ENCODE measurements around the gene PKMYT1. TPM values are rescaled to one million over a fixed set of nuclear protein-coding genes. Genes with fewer than 3 reads are reported as not detected.

PKMYT1 gene
- total RNA-seq, 1 donor from 2014 or later: 6.9 TPM

DNA sequence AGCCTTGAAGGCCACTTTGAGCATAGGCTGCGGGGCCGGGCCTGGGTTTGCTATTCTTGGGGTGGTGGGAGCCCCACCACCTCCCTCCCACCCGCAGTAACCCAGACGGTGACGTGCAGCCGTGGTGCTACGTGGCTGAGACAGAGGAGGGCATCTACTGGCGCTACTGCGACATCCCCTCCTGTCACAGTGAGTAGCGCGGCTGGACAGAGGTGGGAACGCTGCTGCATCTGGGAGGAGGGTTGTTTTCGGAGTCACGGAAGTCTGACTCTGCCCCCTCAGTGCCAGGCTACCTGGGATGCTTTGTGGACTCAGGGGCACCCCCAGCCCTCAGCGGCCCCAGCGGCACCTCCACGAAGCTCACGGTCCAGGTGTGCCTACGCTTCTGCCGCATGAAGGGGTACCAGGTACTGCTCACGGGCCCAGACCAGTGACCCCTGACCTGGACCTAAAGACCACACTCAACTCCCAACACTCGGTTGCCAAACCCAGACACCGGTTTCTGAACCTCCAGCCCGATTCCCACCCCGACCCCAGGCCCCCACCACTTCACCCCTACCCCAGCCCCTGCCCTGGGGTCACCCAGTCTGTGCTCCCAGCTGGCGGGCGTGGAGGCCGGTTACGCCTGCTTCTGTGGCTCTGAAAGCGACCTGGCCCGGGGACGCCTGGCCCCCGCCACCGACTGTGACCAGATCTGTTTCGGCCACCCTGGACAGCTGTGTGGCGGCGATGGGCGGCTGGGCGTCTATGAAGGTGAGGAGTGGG lies 14.0 kb downstream of the PKMYT1 start:
- intact Hi-C loops (cut with DNase I): no loop called here
- H3K27ac ChIP-seq: no peak overlapping the region
- peaks cover 64% of the 10 kb centered on the region for H3K4me1 ChIP-seq
- H3K27me3 ChIP-seq: peaks cover 12% of the 10 kb centered on the region
- no peak for DNase-seq (ENCODE audit: extremely low spot score in 2 of 2)
- H3K4me3 ChIP-seq: peak overlapping the region in 1 of 2 donors; percentile 24
- TF ChIP-seq, protein P1, sequence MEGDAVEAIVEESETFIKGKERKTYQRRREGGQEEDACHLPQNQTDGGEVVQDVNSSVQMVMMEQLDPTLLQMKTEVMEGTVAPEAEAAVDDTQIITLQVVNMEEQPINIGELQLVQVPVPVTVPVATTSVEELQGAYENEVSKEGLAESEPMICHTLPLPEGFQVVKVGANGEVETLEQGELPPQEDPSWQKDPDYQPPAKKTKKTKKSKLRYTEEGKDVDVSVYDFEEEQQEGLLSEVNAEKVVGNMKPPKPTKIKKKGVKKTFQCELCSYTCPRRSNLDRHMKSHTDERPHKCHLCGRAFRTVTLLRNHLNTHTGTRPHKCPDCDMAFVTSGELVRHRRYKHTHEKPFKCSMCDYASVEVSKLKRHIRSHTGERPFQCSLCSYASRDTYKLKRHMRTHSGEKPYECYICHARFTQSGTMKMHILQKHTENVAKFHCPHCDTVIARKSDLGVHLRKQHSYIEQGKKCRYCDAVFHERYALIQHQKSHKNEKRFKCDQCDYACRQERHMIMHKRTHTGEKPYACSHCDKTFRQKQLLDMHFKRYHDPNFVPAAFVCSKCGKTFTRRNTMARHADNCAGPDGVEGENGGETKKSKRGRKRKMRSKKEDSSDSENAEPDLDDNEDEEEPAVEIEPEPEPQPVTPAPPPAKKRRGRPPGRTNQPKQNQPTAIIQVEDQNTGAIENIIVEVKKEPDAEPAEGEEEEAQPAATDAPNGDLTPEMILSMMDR (IDR thresholded peaks at IDR 0.05): no peak
- TF ChIP-seq POLR2A (IDR thresholded peaks at IDR 0.05): no peak
- TF ChIP-seq POLR2AphosphoS5 (IDR thresholded peaks at IDR 0.05; ENCODE audit: insufficient read depth in 1 of 2, low read depth in 1 of 2): no peak
- H3K9me3 ChIP-seq: no peaks in the 10 kb centered on the region
- H3K36me3 ChIP-seq: no peaks in the 10 kb centered on the region

DNA sequence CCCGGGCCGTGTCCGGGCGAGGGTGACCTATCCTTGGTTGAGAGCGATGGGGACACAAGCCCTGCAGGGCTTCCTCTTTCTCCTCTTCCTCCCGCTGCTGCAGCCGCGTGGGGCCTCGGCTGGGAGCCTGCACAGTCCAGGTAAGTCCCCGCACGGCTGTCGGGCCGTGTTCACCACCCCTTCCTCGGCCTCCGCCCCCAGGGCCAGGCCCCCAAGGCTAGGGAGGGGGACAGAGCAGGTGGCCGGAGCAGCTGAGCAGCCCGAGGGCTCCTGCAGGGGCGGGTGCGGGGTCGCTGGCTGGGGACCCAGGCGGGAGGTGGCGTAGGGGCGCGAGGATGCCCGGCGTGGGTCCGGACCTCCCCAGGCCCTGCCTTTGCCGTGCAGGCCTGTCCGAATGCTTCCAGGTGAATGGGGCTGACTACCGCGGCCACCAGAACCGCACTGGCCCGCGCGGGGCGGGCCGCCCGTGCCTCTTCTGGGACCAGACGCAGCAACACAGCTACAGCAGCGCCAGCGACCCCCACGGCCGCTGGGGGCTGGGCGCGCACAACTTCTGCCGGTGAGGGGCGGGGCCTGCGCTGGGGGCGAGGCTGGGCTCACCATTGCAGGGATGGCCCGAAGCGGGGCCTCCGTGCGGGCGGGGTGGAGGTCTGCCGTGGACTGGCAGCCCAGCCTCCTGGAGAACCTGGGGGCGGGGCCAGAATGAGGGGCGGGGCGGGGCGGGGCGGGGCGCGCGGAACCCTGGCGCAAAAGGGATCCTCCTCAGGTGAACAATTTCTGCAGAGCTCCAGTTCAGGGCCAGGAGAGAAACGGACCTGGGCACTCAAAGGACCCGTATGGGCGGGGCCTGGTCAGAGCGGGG lies 15.5 kb downstream of the PKMYT1 start:
- intact Hi-C loops (cut with DNase I): no loop called here
- H3K4me3 ChIP-seq: peak overlapping the region; percentile 24 to 43
- no peaks in the 10 kb centered on the region for H3K36me3 ChIP-seq
- H3K4me1 ChIP-seq: peaks cover 56% of the 10 kb centered on the region
- TF ChIP-seq POLR2A (IDR thresholded peaks at IDR 0.05) (no peak), POLR2AphosphoS5 (IDR thresholded peaks at IDR 0.05; ENCODE audit: insufficient read depth in 1 of 2, low read depth in 1 of 2) (no peak)
- TF ChIP-seq, protein P1 (IDR thresholded peaks at IDR 0.05): no peak
- H3K27me3 ChIP-seq: peaks cover 12% of the 10 kb centered on the region
- no peaks in the 10 kb centered on the region for H3K9me3 ChIP-seq
- no peak for DNase-seq (ENCODE audit: extremely low spot score in 2 of 2)
- no peak overlapping the region for H3K27ac ChIP-seq

DNA sequence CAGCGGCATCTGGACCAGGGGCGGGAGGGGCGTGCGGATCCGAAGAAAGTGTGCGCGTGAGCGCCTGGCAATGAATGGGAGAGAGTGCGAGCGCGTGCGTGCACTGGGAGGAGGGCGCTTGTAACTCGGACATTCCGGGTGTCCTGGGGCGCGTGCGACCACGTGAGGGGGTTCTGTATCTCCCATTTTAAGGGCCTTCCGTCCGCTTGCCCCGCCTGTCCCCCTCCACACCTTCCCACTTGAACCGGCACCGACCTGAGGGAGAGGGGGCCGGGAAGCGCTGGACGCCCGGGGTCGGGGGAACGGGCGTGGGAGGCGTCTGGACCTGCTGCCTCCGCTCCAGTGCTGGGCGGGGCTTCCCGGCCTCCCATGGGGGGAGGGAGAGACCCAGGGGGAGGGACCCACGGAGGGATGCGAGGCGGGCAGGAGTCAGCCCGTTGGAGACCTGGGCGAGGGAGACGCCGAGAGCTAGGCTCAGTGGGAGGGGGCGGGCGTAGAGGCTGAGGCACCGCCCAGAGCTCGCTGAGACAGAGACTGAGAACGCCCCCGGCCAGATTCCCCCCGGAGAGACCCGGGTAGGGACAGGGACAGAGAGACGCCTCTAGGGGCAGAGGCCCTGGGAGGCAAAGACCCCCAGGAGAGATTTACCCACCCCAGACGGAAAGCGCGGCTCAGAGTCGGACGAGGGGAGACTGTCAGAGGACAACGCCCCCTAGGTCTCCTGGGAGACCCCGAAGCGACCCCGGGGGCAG lies 16.3 kb downstream of the PKMYT1 start, which contains the start of gene KREMEN2:
KREMEN2 (plus strand) TSS at position 553 of the 752 bp plus-strand sequence. CDS start 246 bp downstream, outside the sequence.
- H3K36me3 ChIP-seq: no peaks in the 10 kb centered on the region
- peak within 1 kb of the TSS; percentile 24 to 43 for H3K4me3 ChIP-seq
- intact Hi-C loops (cut with DNase I): no loop called here
- H3K27ac ChIP-seq: no peak within 1 kb of the TSS
- H3K4me1 ChIP-seq: peaks cover 53% of the 10 kb centered on the region
- DNase-seq (ENCODE audit: extremely low spot score in 2 of 2): no peak
- H3K27me3 ChIP-seq: peaks cover 12% of the 10 kb centered on the region
- TF ChIP-seq POLR2A (IDR thresholded peaks at IDR 0.05) (no peak), POLR2AphosphoS5 (IDR thresholded peaks at IDR 0.05; ENCODE audit: insufficient read depth in 1 of 2, low read depth in 1 of 2) (no peak)
- TF ChIP-seq, protein P1 (IDR thresholded peaks at IDR 0.05): no peak
- H3K9me3 ChIP-seq: no peaks in the 10 kb centered on the region

DNA sequence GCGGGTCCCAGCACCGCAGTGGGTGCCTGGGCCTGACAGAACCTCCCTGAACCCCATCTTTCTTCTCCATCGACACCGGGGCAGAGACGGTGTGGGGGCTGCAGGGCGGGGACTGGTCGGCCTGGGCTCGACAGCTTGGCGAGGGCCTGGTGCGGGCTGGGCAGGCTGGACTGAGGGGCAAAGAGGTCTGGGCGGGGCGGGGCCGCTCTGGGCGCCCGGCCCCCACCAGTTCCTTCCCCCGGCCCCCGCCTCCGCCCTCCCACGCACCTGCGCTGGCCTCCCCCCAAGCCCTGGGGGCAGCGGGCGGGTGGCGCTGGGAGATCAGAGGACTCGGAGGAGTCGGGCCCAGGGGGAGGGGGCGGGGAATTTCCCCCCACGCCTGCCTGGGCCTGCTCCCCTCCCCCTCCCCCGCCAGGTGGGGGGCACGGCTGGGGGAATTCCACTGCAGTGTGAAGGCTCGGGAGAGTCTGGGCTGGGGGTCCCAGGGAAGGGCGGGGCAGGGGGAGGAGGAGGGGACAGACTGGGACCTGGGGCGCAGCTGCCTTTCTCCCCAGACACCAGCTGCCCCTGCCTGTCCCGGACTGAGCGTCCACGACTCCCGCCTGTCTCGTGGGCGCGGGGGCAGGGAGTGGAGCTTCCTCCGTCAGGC lies 17.0 kb downstream of the PKMYT1 start:
- H3K4me1 ChIP-seq: peaks cover 46% of the 10 kb centered on the region
- H3K9me3 ChIP-seq: no peaks in the 10 kb centered on the region
- no peaks in the 10 kb centered on the region for H3K36me3 ChIP-seq
- H3K4me3 ChIP-seq: peak overlapping the region; percentile 24 to 43
- intact Hi-C loops (cut with DNase I): no loop called here
- H3K27ac ChIP-seq: no peak overlapping the region
- DNase-seq (ENCODE audit: extremely low spot score in 2 of 2): no peak
- TF ChIP-seq POLR2A (IDR thresholded peaks at IDR 0.05): no peak
- no peak for TF ChIP-seq POLR2AphosphoS5 (IDR thresholded peaks at IDR 0.05; ENCODE audit: insufficient read depth in 1 of 2, low read depth in 1 of 2)
- TF ChIP-seq, protein P1 (IDR thresholded peaks at IDR 0.05): no peak
- peaks cover 12% of the 10 kb centered on the region for H3K27me3 ChIP-seq
